A549 (cell line): ENCODE results near the gene DCXR. TPM values are rescaled to one million over a fixed set of nuclear protein-coding genes. Genes with fewer than 3 reads are reported as not detected.

ENCODE experiments used
- ATAC-seq, 2 experiments: fragments of 200-7000 bp in 1 of 2; fragments of >200 bp in 1 of 2; cut with Nextera tagmentation in 1 of 2; cut with Tn5 transposase in 1 of 2; 3 replicates each; pipeline versions ENCODE4 v1.8.0 to v1.9.1; 2018 to 2020; ENCODE audit warnings: mild to moderate bottlenecking in 1 of 2, moderate library complexity in 1 of 2
- CTCF ChIA-PET: fragments of 300-600 bp; sonication (Branson Sonifier 250); formaldehyde crosslinking; extraction: SDS; loops from one replicate; lab custom pipeline; 2021; ENCODE audit warnings: antibody characterized with exemption, inconsistent platforms; lab: Yijun Ruan, JAX
- POLR2A ChIA-PET: fragments of 350-600 bp; formaldehyde crosslinking; extraction: SDS; loops from one replicate; lab custom pipeline; 2021; ENCODE audit warnings: antibody characterized with exemption, inconsistent platforms; lab: Yijun Ruan, JAX
- DNase-seq, 2 experiments: peaks; one replicate each; pipeline versions ENCODE4 v3.0.0 to v3.0.0-alpha.2; 2011 to 2016; ENCODE audit warnings: low read depth in 1 of 2, low spot score in 1 of 2
- FAIRE-seq: peaks from 2 replicates; lab custom pipeline; 2011; peaks lifted over from hg19 to GRCh38; lab: Jason Lieb, UNC
- H3K27ac ChIP-seq, 2 experiments: fragments of >200 bp; sonication (Bioruptor Twin); formaldehyde crosslinking; 3 replicates each; pipeline ENCODE4 v1.5.1; 2016 to 2017
- H3K4me1 ChIP-seq: fragments of >200 bp; sonication (Bioruptor Twin); formaldehyde crosslinking; 3 replicates; pipeline ENCODE4 v1.6.1; 2016
- H3K4me2 ChIP-seq: fragments of >200 bp; sonication (Bioruptor Twin); formaldehyde crosslinking; 3 replicates; pipeline ENCODE4 v1.6.1; 2016
- H3K4me3 ChIP-seq: fragments of >200 bp; sonication (Bioruptor Twin); formaldehyde crosslinking; 3 replicates; pipeline ENCODE4 v1.5.1; 2016
- H3K9me3 ChIP-seq: fragments of >200 bp; sonication (Bioruptor Twin); formaldehyde crosslinking; 3 replicates; pipeline ENCODE4 v1.6.1; 2016
- BHLHE40 ChIP-seq: IDR thresholded peaks from 2 replicates; pipeline ENCODE4 v1.6.1; 2012; ENCODE audit warnings: low read depth, low read length, inconsistent platforms
- EHF ChIP-seq: fragments of 250-450 bp; sonication (Bioruptor Pico); IDR thresholded peaks from 2 replicates; pipeline ENCODE4 v1.5.0; 2020; ENCODE audit warnings: mild to moderate bottlenecking
- EHMT2 ChIP-seq: fragments of 200-600 bp; sonication (generic); IDR thresholded peaks from 2 replicates; pipeline ENCODE4 v1.6.1; 2016; ENCODE audit warnings: antibody characterized with exemption, low read depth, mild to moderate bottlenecking, moderate library complexity
- EP300 ChIP-seq, 2 experiments: fragments of >200 bp; sonication (Bioruptor Twin); formaldehyde crosslinking; IDR thresholded peaks; 2 replicates in 1 of 2; 3 replicates in 1 of 2; pipeline ENCODE4 v1.6.1; 2016 to 2017
- ESRRA ChIP-seq: fragments of 150-350 bp; IDR thresholded peaks from 2 replicates; pipeline ENCODE4 v1.6.1; 2014; ENCODE audit warnings: mild to moderate bottlenecking, low read length, borderline replicate concordance
- FOSL2 ChIP-seq, 2 experiments: fragments of 450-650 bp in 1 of 2; fragments of >200 bp in 1 of 2; sonication (Bioruptor Twin) in 1 of 2; formaldehyde crosslinking; IDR thresholded peaks; 2 replicates each; pipeline versions ENCODE4 v1.5.0 to v1.6.1; 2016 to 2020; ENCODE audit warnings: mild to moderate bottlenecking in 1 of 2, moderate library complexity in 1 of 2
- HDAC2 ChIP-seq: fragments of 200-600 bp; sonication (generic); IDR thresholded peaks from 2 replicates; pipeline ENCODE4 v1.6.1; 2016
- HEYL ChIP-seq: fragments of 250-450 bp; sonication (Bioruptor Pico); IDR thresholded peaks from 2 replicates; pipeline ENCODE4 v1.8.0; 2021; ENCODE audit warnings: mild to moderate bottlenecking, moderate library complexity
- HOXA7 ChIP-seq: fragments of 250-450 bp; sonication (Bioruptor Pico); IDR thresholded peaks from 2 replicates; pipeline ENCODE4 v1.5.0; 2020; ENCODE audit warnings: mild to moderate bottlenecking, moderate library complexity
- JUNB ChIP-seq: fragments of >200 bp; sonication (Bioruptor Twin); formaldehyde crosslinking; IDR thresholded peaks from 2 replicates; pipeline ENCODE4 v1.6.1; 2016
- KDM5A ChIP-seq: fragments of 200-600 bp; sonication (generic); IDR thresholded peaks from 2 replicates; pipeline ENCODE4 v1.6.1; 2016; ENCODE audit warnings: antibody characterized with exemption, mild to moderate bottlenecking
- NFE2L2 ChIP-seq: fragments of 150-350 bp; conservative IDR thresholded peaks from 2 replicates; pipeline ENCODE4 v1.6.1; 2014; ENCODE audit warnings: low read length
- NR3C1 ChIP-seq: fragments of >200 bp; sonication (Bioruptor Twin); formaldehyde crosslinking; IDR thresholded peaks from 3 replicates; pipeline ENCODE4 v1.6.1; 2017
- POLR2A ChIP-seq: IDR thresholded peaks from 2 replicates; pipeline ENCODE4 v1.6.1; 2012; ENCODE audit warnings: mild to moderate bottlenecking, low read length
- POLR2AphosphoS2 ChIP-seq: conservative IDR thresholded peaks from 2 replicates; pipeline ENCODE4 v1.6.1; 2012; ENCODE audit warnings: low read length, improper control_type of control experiment, inconsistent platforms
- RARB ChIP-seq: fragments of 250-450 bp; sonication (Bioruptor Pico); IDR thresholded peaks from 2 replicates; pipeline ENCODE4 v1.8.0; 2021; ENCODE audit warnings: mild to moderate bottlenecking, moderate library complexity
- RFX5 ChIP-seq: fragments of 450-650 bp; IDR thresholded peaks from 2 replicates; pipeline ENCODE4 v1.7.1; 2014; ENCODE audit warnings: antibody characterized with exemption, mild to moderate bottlenecking, moderate library complexity
- RNF2 ChIP-seq: fragments of 200-600 bp; sonication (generic); IDR thresholded peaks from 2 replicates; pipeline ENCODE4 v1.6.1; 2016; ENCODE audit warnings: low read depth, mild to moderate bottlenecking, antibody characterized with exemption, moderate library complexity, borderline replicate concordance
- TP53 ChIP-seq: fragments of 250-450 bp; sonication (Bioruptor Pico); IDR thresholded peaks from 2 replicates; pipeline ENCODE4 v1.5.0; 2021; ENCODE audit warnings: mild to moderate bottlenecking, moderate library complexity
- ZC3H11A ChIP-seq: fragments of 450-650 bp; IDR thresholded peaks from 2 replicates; pipeline ENCODE4 v1.6.1; 2014; ENCODE audit warnings: antibody characterized with exemption, mild to moderate bottlenecking
- ZFP36 ChIP-seq: fragments of 450-650 bp; IDR thresholded peaks from 2 replicates; pipeline ENCODE4 v1.6.1; 2014; ENCODE audit warnings: borderline replicate concordance; ENCODE audit not compliant: partially characterized antibody
- WGBS: methylation state at CpG from one replicate; pipeline ENCODE4 v1.1.6; 2017; ENCODE audit errors: missing lambda C conversion rate; 5-methylcytosine and 5-hydroxymethylcytosine counted together
- polyA plus RNA-seq, 4 experiments: library from polyadenylated mRNA; depleted of rRNA in 3 of 4; stranded (reverse); fragments of >200 nt; fragmentation: RNase III in 1 of 4; extraction: RNeasy Plus Mini Kit Qiagen cat#74134 plus additional on column Dnase treatment in 1 of 4; gene quantifications; 2 replicates in 3 of 4; 3 replicates in 1 of 4; pipeline ENCODE4 v1.2.3, GENCODE V29; 2011 to 2017
- TF ChIP-seq, protein P1 (sequence below): fragments of >200 bp; sonication (Bioruptor Twin); formaldehyde crosslinking; IDR thresholded peaks from 3 replicates; pipeline ENCODE4 v1.5.1; 2016
- TF ChIP-seq, protein P2 (sequence below): fragments of 250-450 bp; sonication (Bioruptor Pico); IDR thresholded peaks from 2 replicates; pipeline ENCODE4 v1.5.0; 2021; ENCODE audit warnings: mild to moderate bottlenecking, moderate library complexity, borderline replicate concordance
- TF ChIP-seq, protein P3 (sequence below): fragments of 250-450 bp; sonication (Bioruptor Pico); IDR thresholded peaks from 2 replicates; pipeline ENCODE4 v1.5.0; 2020; ENCODE audit warnings: low read depth, mild to moderate bottlenecking, moderate library complexity
- TF ChIP-seq, protein P4 (sequence below): fragments of 200-600 bp; sonication (generic); IDR thresholded peaks from 2 replicates; pipeline ENCODE4 v1.6.1; 2016; ENCODE audit warnings: antibody characterized with exemption, mild to moderate bottlenecking, moderate library complexity

The DCXR gene
- polyA plus RNA-seq, 2 of the 4 experiments (the other 2 are of a cell fraction): 39.3 to 70.7 TPM

DNA sequence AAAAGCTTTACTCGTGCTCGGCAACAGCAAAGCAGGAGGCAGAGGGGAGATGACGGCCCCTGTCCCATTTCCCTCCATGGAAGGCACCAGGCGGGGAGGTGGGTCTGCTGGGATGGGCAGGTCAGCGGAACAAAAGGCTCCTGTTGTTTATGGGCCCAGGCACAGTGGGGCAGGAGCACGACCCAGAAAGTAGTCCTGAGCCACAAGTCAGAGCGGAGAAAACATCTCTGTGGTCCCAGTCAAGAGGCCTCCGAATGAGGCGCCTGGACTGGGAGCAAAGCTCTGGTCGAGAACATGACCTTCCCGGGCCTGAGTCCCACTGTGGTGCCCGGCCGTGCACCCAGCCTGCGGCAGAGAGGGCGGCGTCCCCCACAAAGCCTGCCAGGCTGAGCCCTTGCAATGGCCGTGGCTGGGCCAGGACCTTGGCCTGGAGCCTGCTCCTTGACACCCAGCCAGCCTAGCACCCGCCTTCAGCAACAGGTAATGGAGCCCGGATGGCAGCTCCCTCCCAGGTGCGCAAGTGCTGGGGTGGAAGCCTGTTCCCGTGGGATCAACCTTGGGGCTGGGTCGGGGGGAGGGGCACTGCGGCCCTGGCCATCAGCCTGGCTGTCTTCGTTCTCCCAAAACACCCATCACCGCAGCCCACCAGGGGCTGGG, 10.5 kb upstream of the DCXR start:
- DNase-seq (no peak), FAIRE-seq (no peak), ATAC-seq (no peak)
- ChIA-PET POLR2A (no interaction called here), CTCF (interaction anchor here (0.8 to 4.1 kb wide), 5 partner anchors 9 to 88 kb away, joined by 3 to 31 read pairs (median 4); partner anchors contain the start of gene DCXR)
- Histone ChIP-seq H3K4me3 (no peak overlapping the region), H3K4me1 (peaks cover 10% of the 10 kb centered on the region; the same call in 2 of the 3 replicates), H3K4me2 (no peak overlapping the region), H3K27ac (no peak overlapping the region), H3K9me3 (no peaks in the 10 kb centered on the region)
- WGBS: 90% methylated on average over 19 of the region's 25 CpGs
- TF ChIP-seq RARB (CRISPR knock-in tag): no peak
- TF ChIP-seq KDM5A: no peak
- TF ChIP-seq, protein P1, sequence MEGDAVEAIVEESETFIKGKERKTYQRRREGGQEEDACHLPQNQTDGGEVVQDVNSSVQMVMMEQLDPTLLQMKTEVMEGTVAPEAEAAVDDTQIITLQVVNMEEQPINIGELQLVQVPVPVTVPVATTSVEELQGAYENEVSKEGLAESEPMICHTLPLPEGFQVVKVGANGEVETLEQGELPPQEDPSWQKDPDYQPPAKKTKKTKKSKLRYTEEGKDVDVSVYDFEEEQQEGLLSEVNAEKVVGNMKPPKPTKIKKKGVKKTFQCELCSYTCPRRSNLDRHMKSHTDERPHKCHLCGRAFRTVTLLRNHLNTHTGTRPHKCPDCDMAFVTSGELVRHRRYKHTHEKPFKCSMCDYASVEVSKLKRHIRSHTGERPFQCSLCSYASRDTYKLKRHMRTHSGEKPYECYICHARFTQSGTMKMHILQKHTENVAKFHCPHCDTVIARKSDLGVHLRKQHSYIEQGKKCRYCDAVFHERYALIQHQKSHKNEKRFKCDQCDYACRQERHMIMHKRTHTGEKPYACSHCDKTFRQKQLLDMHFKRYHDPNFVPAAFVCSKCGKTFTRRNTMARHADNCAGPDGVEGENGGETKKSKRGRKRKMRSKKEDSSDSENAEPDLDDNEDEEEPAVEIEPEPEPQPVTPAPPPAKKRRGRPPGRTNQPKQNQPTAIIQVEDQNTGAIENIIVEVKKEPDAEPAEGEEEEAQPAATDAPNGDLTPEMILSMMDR: no peak
- no peak for TF ChIP-seq ZFP36
- TF ChIP-seq ZC3H11A: no peak
- TF ChIP-seq EHMT2: no peak
- TF ChIP-seq EP300 (IDR thresholded peaks at IDR 0.05): no peak
- TF ChIP-seq HOXA7 (CRISPR knock-in tag): no peak

DNA sequence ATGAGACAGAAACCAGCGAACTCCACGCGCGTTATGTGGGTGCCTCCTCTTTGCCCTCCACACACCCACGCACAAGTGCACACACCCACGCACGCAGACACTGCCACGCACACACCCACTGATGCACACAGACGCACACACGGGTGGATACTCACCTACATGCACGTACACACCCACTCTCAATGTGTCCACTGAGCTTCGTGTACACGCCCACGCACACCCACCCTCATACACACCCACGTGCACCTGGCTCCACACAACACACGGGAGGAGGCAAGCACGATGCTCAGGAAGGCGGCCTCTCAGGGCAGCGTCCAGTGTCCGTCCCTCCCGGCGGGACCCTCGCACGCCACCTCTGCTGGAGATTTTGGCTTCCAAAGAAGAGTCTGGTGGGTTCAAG, 9.9 kb upstream of the DCXR start:
- Histone ChIP-seq H3K4me2 (no peak overlapping the region), H3K9me3 (no peaks in the 10 kb centered on the region), H3K4me1 (peaks cover 7% of the 10 kb centered on the region; the same call in 1 of the 3 replicates), H3K27ac (no peak overlapping the region), H3K4me3 (no peak overlapping the region)
- no peak for ATAC-seq
- TF ChIP-seq FOSL2 (IDR thresholded peaks at IDR 0.05): no peak
- TF ChIP-seq FOSL2 (CRISPR knock-in tag; IDR thresholded peaks at IDR 0.05): no peak
- TF ChIP-seq NR3C1: no peak
- TF ChIP-seq JUNB: no peak
- TF ChIP-seq, protein P2, sequence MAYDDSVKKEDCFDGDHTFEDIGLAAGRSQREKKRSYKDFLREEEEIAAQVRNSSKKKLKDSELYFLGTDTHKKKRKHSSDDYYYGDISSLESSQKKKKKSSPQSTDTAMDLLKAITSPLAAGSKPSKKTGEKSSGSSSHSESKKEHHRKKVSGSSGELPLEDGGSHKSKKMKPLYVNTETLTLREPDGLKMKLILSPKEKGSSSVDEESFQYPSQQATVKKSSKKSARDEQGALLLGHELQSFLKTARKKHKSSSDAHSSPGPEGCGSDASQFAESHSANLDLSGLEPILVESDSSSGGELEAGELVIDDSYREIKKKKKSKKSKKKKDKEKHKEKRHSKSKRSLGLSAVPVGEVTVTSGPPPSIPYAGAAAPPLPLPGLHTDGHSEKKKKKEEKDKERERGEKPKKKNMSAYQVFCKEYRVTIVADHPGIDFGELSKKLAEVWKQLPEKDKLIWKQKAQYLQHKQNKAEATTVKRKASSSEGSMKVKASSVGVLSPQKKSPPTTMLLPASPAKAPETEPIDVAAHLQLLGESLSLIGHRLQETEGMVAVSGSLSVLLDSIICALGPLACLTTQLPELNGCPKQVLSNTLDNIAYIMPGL: no peak
- no peak for TF ChIP-seq TP53
- no peak for TF ChIP-seq HOXA7 (CRISPR knock-in tag)
- TF ChIP-seq BHLHE40: no peak
- TF ChIP-seq POLR2A: no peak
- no peak for TF ChIP-seq POLR2AphosphoS2
- no peak for TF ChIP-seq HEYL (CRISPR knock-in tag)
- TF ChIP-seq, protein P3, sequence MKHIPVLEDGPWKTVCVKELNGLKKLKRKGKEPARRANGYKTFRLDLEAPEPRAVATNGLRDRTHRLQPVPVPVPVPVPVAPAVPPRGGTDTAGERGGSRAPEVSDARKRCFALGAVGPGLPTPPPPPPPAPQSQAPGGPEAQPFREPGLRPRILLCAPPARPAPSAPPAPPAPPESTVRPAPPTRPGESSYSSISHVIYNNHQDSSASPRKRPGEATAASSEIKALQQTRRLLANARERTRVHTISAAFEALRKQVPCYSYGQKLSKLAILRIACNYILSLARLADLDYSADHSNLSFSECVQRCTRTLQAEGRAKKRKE (CRISPR knock-in tag): no peak
- no peak for TF ChIP-seq ESRRA
- no peak for TF ChIP-seq RFX5
- TF ChIP-seq HDAC2: no peak
- TF ChIP-seq RARB (CRISPR knock-in tag): no peak
- no peak for TF ChIP-seq RNF2
- TF ChIP-seq, protein P4, sequence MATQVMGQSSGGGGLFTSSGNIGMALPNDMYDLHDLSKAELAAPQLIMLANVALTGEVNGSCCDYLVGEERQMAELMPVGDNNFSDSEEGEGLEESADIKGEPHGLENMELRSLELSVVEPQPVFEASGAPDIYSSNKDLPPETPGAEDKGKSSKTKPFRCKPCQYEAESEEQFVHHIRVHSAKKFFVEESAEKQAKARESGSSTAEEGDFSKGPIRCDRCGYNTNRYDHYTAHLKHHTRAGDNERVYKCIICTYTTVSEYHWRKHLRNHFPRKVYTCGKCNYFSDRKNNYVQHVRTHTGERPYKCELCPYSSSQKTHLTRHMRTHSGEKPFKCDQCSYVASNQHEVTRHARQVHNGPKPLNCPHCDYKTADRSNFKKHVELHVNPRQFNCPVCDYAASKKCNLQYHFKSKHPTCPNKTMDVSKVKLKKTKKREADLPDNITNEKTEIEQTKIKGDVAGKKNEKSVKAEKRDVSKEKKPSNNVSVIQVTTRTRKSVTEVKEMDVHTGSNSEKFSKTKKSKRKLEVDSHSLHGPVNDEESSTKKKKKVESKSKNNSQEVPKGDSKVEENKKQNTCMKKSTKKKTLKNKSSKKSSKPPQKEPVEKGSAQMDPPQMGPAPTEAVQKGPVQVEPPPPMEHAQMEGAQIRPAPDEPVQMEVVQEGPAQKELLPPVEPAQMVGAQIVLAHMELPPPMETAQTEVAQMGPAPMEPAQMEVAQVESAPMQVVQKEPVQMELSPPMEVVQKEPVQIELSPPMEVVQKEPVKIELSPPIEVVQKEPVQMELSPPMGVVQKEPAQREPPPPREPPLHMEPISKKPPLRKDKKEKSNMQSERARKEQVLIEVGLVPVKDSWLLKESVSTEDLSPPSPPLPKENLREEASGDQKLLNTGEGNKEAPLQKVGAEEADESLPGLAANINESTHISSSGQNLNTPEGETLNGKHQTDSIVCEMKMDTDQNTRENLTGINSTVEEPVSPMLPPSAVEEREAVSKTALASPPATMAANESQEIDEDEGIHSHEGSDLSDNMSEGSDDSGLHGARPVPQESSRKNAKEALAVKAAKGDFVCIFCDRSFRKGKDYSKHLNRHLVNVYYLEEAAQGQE: no peak
- TF ChIP-seq EHF (CRISPR knock-in tag): no peak
- no peak for TF ChIP-seq NFE2L2
- ChIA-PET POLR2A (no interaction called here), CTCF (interaction anchor here (0.8 to 4.1 kb wide), 6 partner anchors 9 to 88 kb away, joined by 3 to 31 read pairs (median 5); partner anchors contain the start of gene DCXR)
- DNase-seq: no peak
- 90% methylated on average over 24 of the region's 24 CpGs for WGBS
- FAIRE-seq: no peak
